IPS-18c (cell line): ENCODE data around the gene EFNB1.

Experiments used
- H3K4me3 ChIP-seq: 2 replicates; pipeline ENCODE4 v1.7.0; 2013; ENCODE audit warnings: low read depth, mild to moderate bottlenecking, low read length, moderate library complexity; ENCODE audit not compliant: insufficient read depth
- H3K9me3 ChIP-seq: one replicate; pipeline ENCODE4 v1.6.1; 2013; ENCODE audit warnings: mild to moderate bottlenecking, low read length, moderate library complexity; ENCODE audit not compliant: control insufficient read depth, insufficient read depth

The EFNB1 gene

DNA sequence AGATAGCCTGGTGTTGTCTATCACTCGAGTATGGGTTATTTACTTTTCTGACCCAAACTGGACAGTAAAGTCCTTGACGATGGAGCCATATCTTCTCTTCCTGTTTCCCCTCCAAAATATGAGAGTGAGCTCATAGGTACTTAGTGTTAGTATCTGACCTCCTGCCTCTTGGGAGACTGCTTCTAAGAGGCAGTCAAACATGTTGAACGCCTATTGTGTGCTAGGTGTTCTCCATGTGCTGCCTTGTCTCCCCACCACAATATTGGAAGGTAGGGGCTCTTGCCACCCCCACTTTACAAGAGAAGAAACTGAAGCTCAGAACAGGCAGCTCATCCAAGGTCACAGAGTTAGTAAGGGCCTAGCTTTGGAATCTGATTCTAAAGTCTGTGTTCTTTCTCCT, 8.3 kb downstream of the EFNB1 start:
- H3K4me3 ChIP-seq = no peak overlapping the region
- H3K9me3 ChIP-seq = peaks cover 7% of the 10 kb centered on the region

DNA sequence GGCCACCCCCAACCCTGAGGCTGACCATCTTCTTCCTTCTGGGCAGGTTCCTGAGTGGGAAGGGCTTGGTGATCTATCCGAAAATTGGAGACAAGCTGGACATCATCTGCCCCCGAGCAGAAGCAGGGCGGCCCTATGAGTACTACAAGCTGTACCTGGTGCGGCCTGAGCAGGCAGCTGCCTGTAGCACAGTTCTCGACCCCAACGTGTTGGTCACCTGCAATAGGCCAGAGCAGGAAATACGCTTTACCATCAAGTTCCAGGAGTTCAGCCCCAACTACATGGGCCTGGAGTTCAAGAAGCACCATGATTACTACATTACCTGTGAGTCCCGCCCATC, 9.7 kb downstream of the EFNB1 start:
- Histone ChIP-seq H3K9me3 (peaks cover 5% of the 10 kb centered on the region), H3K4me3 (no peak overlapping the region)

- H3K4me3 ChIP-seq = no peak overlapping the region
- H3K9me3 ChIP-seq = peaks cover 5% of the 10 kb centered on the region
These were observed 10.9 kb downstream of the EFNB1 start for GRCh38 chrX:68839771-68840170.

DNA sequence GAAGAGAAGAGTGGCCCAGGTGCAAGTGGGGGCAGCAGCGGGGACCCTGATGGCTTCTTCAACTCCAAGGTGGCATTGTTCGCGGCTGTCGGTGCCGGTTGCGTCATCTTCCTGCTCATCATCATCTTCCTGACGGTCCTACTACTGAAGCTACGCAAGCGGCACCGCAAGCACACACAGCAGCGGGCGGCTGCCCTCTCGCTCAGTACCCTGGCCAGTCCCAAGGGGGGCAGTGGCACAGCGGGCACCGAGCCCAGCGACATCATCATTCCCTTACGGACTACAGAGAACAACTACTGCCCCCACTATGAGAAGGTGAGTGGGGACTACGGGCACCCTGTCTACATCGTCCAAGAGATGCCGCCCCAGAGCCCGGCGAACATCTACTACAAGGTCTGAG, 11.4 kb downstream of the EFNB1 start:
- Histone ChIP-seq H3K9me3 (peaks cover 5% of the 10 kb centered on the region), H3K4me3 (no peak overlapping the region)

- Histone ChIP-seq H3K9me3 (peaks cover 5% of the 10 kb centered on the region), H3K4me3 (no peak overlapping the region)
These were observed 12.6 kb downstream of the EFNB1 start for GRCh38 chrX:68841251-68842049.

DNA sequence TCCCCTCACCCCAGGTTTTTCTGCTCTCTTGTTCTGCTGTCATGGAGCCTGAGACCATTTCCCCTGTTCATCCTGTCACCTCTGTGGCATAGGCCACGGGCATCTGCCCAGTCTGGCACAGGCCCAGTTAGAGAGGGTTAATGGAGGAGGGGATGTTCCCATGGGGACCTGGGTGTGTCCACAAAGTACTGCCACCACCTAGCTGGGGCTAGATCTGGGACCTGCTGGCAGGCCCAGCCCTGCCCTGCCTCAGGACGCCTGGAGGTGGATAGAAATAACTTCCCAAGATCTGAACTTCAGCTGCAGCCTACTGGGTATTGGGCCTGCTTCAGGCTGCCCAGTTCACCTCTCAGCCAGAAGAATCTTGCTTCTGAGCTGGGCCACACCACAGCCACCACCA, 13.5 kb downstream of the EFNB1 start:
- H3K4me3 ChIP-seq = no peak overlapping the region

GRCh38 chrX:68842781-68843581, 14.2 kb downstream of the EFNB1 start:
- H3K9me3 ChIP-seq = peaks cover 5% of the 10 kb centered on the region

More for the DNA sequence above, 13.5 kb downstream of the EFNB1 start:
- peaks cover 5% of the 10 kb centered on the region for H3K9me3 ChIP-seq

GRCh38 chrX:68843992-68844391, 15.2 kb downstream of the EFNB1 start:
- Histone ChIP-seq H3K9me3 (no peaks in the 10 kb centered on the region), H3K4me3 (no peak overlapping the region; the same call in 1 of the 2 replicates)

More at GRCh38 chrX:68842781-68843581, 14.2 kb downstream of the EFNB1 start:
- H3K4me3 ChIP-seq = no peak overlapping the region

- no peaks in the 10 kb centered on the region for H3K9me3 ChIP-seq
- no peak overlapping the region; the same call in 1 of the 2 replicates for H3K4me3 ChIP-seq
These were observed 15.8 kb downstream of the EFNB1 start for GRCh38 chrX:68844581-68844980.

DNA sequence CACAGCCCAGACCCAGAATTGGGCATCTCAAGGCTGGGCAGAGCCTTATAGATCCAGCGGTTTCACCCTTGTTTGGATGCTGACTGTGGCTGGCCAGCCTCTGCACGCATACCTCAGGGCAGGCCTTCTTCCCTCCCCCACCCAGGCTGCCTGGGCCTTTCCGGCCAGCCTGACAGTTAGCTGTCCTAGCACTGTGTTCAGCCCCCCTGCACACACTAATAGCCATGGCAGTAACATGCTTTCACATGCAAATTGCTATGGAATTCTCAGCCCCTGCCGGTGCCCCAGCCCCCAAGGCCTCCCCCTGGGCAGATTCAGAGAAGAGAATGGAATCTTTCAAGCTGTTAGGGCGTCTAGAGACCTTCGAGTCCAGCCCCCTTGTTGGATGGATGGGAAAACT, 17.7 kb downstream of the EFNB1 start:
- no peak overlapping the region for H3K4me3 ChIP-seq

GRCh38 chrX:68847172-68847571, 18.4 kb downstream of the EFNB1 start:
- Histone ChIP-seq H3K4me3 (no peak overlapping the region), H3K9me3 (no peaks in the 10 kb centered on the region)

More for the DNA sequence above, 17.7 kb downstream of the EFNB1 start:
- H3K9me3 ChIP-seq = no peaks in the 10 kb centered on the region

GRCh38 chrX:68848189-68848940, 19.5 kb downstream of the EFNB1 start:
- Histone ChIP-seq H3K4me3 (no peak overlapping the region), H3K9me3 (no peaks in the 10 kb centered on the region)

- H3K4me3 ChIP-seq = no peak overlapping the region
- H3K9me3 ChIP-seq = peaks cover 2% of the 10 kb centered on the region
These were observed 22.3 kb downstream of the EFNB1 start for GRCh38 chrX:68851082-68851481.

- Histone ChIP-seq H3K9me3 (peaks cover 2% of the 10 kb centered on the region), H3K4me3 (no peak overlapping the region)
These were observed 23.2 kb downstream of the EFNB1 start for GRCh38 chrX:68852046-68852445.

- H3K9me3 ChIP-seq = peaks cover 2% of the 10 kb centered on the region
- no peak overlapping the region for H3K4me3 ChIP-seq
These were observed 24.9 kb downstream of the EFNB1 start for GRCh38 chrX:68853665-68854251.

GRCh38 chrX:68865300-68865699, 36.5 kb downstream of the EFNB1 start:
- H3K4me3 ChIP-seq = no peak overlapping the region
- H3K9me3 ChIP-seq = no peaks in the 10 kb centered on the region

DNA sequence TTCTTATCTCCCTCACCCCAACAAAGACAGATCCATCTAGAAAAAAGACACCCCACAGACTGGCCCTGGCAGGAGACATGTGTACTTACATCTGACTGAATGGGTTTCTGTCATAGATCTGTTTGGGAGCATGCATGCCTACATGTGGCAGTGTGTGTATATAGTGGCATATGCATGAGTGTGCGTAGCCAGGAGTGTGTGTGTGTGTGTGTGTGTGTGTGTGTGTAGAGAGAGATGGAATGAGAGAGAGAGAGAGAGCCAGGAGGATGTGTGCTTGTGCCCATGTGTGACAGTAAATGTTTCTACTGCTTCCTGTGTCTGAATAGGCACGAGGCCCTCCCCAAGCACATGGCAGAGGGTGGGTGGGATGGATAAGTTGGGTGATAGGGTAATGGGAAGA, 37.1 kb downstream of the EFNB1 start:
- H3K4me3 ChIP-seq = no peak overlapping the region
- no peaks in the 10 kb centered on the region for H3K9me3 ChIP-seq
